Karpas-422 (cell line): ENCODE data around the gene MROH2B. TPM values are rescaled to one million over a fixed set of nuclear protein-coding genes. Genes with fewer than 3 reads are reported as not detected.
"Not testable (repeated sequence)": the region's sequence is repeated elsewhere in the genome, so short reads cannot be mapped to it uniquely, and the experiment has no call there.

Source experiments
- DNase-seq: peaks from one replicate; pipeline ENCODE4 v3.0.0-alpha.2; 2015
- H2AFZ ChIP-seq: fragments of 200-600 bp; sonication (generic); 2 replicates; pipeline ENCODE4 v1.6.1; 2014; ENCODE audit warnings: antibody characterized with exemption, low read length, mixed read lengths
- H3K27ac ChIP-seq: fragments of 200-600 bp; sonication (generic); 2 replicates; pipeline ENCODE4 v1.5.1; 2014; ENCODE audit warnings: mild to moderate bottlenecking, low read length, moderate library complexity
- H3K27me3 ChIP-seq: fragments of 200-600 bp; sonication (generic); 2 replicates; pipeline ENCODE4 v1.6.1; 2014; ENCODE audit warnings: low read length, mixed read lengths
- H3K36me3 ChIP-seq: fragments of 200-600 bp; sonication (generic); 2 replicates; pipeline ENCODE4 v1.6.1; 2014; ENCODE audit warnings: low read length, mixed read lengths; ENCODE audit not compliant: insufficient read depth
- H3K4me1 ChIP-seq: fragments of 200-600 bp; sonication (generic); 2 replicates; pipeline ENCODE4 v1.6.1; 2014; ENCODE audit warnings: mild to moderate bottlenecking, low read length, mixed read lengths
- H3K4me2 ChIP-seq: fragments of 200-600 bp; sonication (generic); 2 replicates; pipeline ENCODE4 v1.6.1; 2014; ENCODE audit warnings: low read length, low read depth, mild to moderate bottlenecking; ENCODE audit not compliant: poor library complexity, severe bottlenecking
- H3K4me3 ChIP-seq: fragments of 200-600 bp; sonication (generic); 2 replicates; pipeline ENCODE4 v1.5.1; 2014; ENCODE audit warnings: mild to moderate bottlenecking, antibody characterized with exemption, low read length, mixed read lengths
- H3K79me2 ChIP-seq: fragments of 200-600 bp; sonication (generic); 2 replicates; pipeline ENCODE4 v1.6.1; 2014; ENCODE audit warnings: mild to moderate bottlenecking, low read length, mixed read lengths
- H3K9ac ChIP-seq: fragments of 200-600 bp; sonication (generic); 2 replicates; pipeline ENCODE4 v1.6.0; 2014; ENCODE audit warnings: low read length
- H3K9me2 ChIP-seq: fragments of 200-600 bp; sonication (generic), shearing (Covaris generic); replicated peaks from 2 replicates; pipeline ENCODE4 v1.6.0; 2014; ENCODE audit warnings: mild to moderate bottlenecking, low read length, moderate library complexity; ENCODE audit not compliant: insufficient read depth
- H3K9me3 ChIP-seq: fragments of 300-700, 200-600 bp; sonication (generic); 2 replicates; pipeline ENCODE4 v1.6.1; 2014; ENCODE audit warnings: low read length, mixed read lengths
- H4K20me1 ChIP-seq: fragments of 200-600 bp; sonication (generic); 2 replicates; pipeline ENCODE4 v1.6.1; 2014; ENCODE audit warnings: mild to moderate bottlenecking, antibody characterized with exemption, low read length, low read depth; ENCODE audit not compliant: insufficient read depth
- total RNA-seq: library from RNA; depleted of rRNA; stranded (reverse); fragments of >200 nt; shearing (Covaris generic); gene quantifications from 2 replicates; pipeline ENCODE4 v1.2.3, GENCODE V29; 2014; ENCODE audit warnings: low replicate concordance

Gene MROH2B
- total RNA-seq, 1 experiment from 2014 or later = not detected

GRCh38 chr5:41065691-41066335 is 5.3 kb downstream of the MROH2B start:
- no peak overlapping the region for H3K27ac ChIP-seq
- H2AFZ ChIP-seq = no peak overlapping the region
- no peak for DNase-seq
- H3K4me3 ChIP-seq = no peak overlapping the region
- no peaks in the 10 kb centered on the region for H3K27me3 ChIP-seq
- H4K20me1 ChIP-seq = no peaks in the 10 kb centered on the region
- H3K9me2 ChIP-seq = no peaks in the 10 kb centered on the region
- no peak overlapping the region for H3K9ac ChIP-seq
- no peaks in the 10 kb centered on the region for H3K36me3 ChIP-seq
- no peaks in the 10 kb centered on the region for H3K4me1 ChIP-seq
- no peak overlapping the region for H3K4me2 ChIP-seq
- no peaks in the 10 kb centered on the region for H3K9me3 ChIP-seq
- no peaks in the 10 kb centered on the region for H3K79me2 ChIP-seq

- H4K20me1 ChIP-seq = no peaks in the 10 kb centered on the region
- H3K79me2 ChIP-seq = no peaks in the 10 kb centered on the region
- no peak overlapping the region for H2AFZ ChIP-seq
- no peak overlapping the region for H3K4me3 ChIP-seq
- DNase-seq = no peak
- H3K36me3 ChIP-seq = no peaks in the 10 kb centered on the region
- H3K9ac ChIP-seq = no peak overlapping the region
- H3K27ac ChIP-seq = no peak overlapping the region
- no peaks in the 10 kb centered on the region for H3K27me3 ChIP-seq
- no peaks in the 10 kb centered on the region for H3K9me3 ChIP-seq
- no peak overlapping the region for H3K4me2 ChIP-seq
- H3K9me2 ChIP-seq = no peaks in the 10 kb centered on the region
- H3K4me1 ChIP-seq = no peaks in the 10 kb centered on the region
Measured at GRCh38 chr5:41057940-41058339, 13.2 kb downstream of the MROH2B start.

GRCh38 chr5:41057231-41057630 is 13.9 kb downstream of the MROH2B start:
- H3K9ac ChIP-seq = no peak overlapping the region
- H3K27me3 ChIP-seq = no peaks in the 10 kb centered on the region
- no peak overlapping the region for H3K4me3 ChIP-seq
- no peak overlapping the region for H3K4me2 ChIP-seq
- no peaks in the 10 kb centered on the region for H4K20me1 ChIP-seq
- H3K4me1 ChIP-seq = no peaks in the 10 kb centered on the region
- DNase-seq = no peak
- H3K79me2 ChIP-seq = no peaks in the 10 kb centered on the region
- H2AFZ ChIP-seq = no peak overlapping the region
- no peaks in the 10 kb centered on the region for H3K36me3 ChIP-seq
- H3K27ac ChIP-seq = no peak overlapping the region
- no peaks in the 10 kb centered on the region for H3K9me2 ChIP-seq
- H3K9me3 ChIP-seq = no peaks in the 10 kb centered on the region

- H3K9me2 ChIP-seq = no peaks in the 10 kb centered on the region
- no peak overlapping the region for H3K9ac ChIP-seq
- no peaks in the 10 kb centered on the region for H3K4me1 ChIP-seq
- DNase-seq = no peak
- H3K36me3 ChIP-seq = no peaks in the 10 kb centered on the region
- no peaks in the 10 kb centered on the region for H3K79me2 ChIP-seq
- H3K9me3 ChIP-seq = no peaks in the 10 kb centered on the region
- H2AFZ ChIP-seq = no peak overlapping the region
- no peaks in the 10 kb centered on the region for H4K20me1 ChIP-seq
- H3K4me2 ChIP-seq = no peak overlapping the region
- H3K27ac ChIP-seq = no peak overlapping the region
- H3K4me3 ChIP-seq = no peak overlapping the region
- no peaks in the 10 kb centered on the region for H3K27me3 ChIP-seq
Measured at GRCh38 chr5:41048986-41049385, 22.2 kb downstream of the MROH2B start.

GRCh38 chr5:41043109-41043747 is 27.9 kb downstream of the MROH2B start:
- no peak overlapping the region for H2AFZ ChIP-seq
- no peaks in the 10 kb centered on the region for H3K9me2 ChIP-seq
- H4K20me1 ChIP-seq = no peaks in the 10 kb centered on the region
- no peak overlapping the region for H3K27ac ChIP-seq
- H3K4me1 ChIP-seq = no peaks in the 10 kb centered on the region
- no peak overlapping the region for H3K4me2 ChIP-seq
- no peaks in the 10 kb centered on the region for H3K9me3 ChIP-seq
- no peak overlapping the region for H3K4me3 ChIP-seq
- no peak overlapping the region for H3K9ac ChIP-seq
- no peaks in the 10 kb centered on the region for H3K79me2 ChIP-seq
- no peaks in the 10 kb centered on the region for H3K27me3 ChIP-seq
- DNase-seq = no peak
- no peaks in the 10 kb centered on the region for H3K36me3 ChIP-seq

- no peaks in the 10 kb centered on the region for H3K9me2 ChIP-seq
Measured at GRCh38 chr5:41032973-41033372, 38.2 kb downstream of the MROH2B start.

GRCh38 chr5:41022600-41022999 is 48.5 kb downstream of the MROH2B start:
- not testable (repeated sequence) for H3K9me3 ChIP-seq, H3K4me2 ChIP-seq, H4K20me1 ChIP-seq, H3K9ac ChIP-seq, DNase-seq, H3K9me2 ChIP-seq, H3K79me2 ChIP-seq, H3K4me3 ChIP-seq, H3K27me3 ChIP-seq, H3K4me1 ChIP-seq, H3K36me3 ChIP-seq, H2AFZ ChIP-seq, H3K27ac ChIP-seq

More at GRCh38 chr5:41032973-41033372, 38.2 kb downstream of the MROH2B start:
- no peaks in the 10 kb centered on the region for H3K36me3 ChIP-seq
- no peaks in the 10 kb centered on the region for H3K4me1 ChIP-seq
- no peak overlapping the region for H2AFZ ChIP-seq
- no peak for DNase-seq
- no peaks in the 10 kb centered on the region for H4K20me1 ChIP-seq
- H3K4me3 ChIP-seq = no peak overlapping the region
- H3K4me2 ChIP-seq = no peak overlapping the region
- no peak overlapping the region for H3K9ac ChIP-seq
- no peaks in the 10 kb centered on the region for H3K79me2 ChIP-seq
- H3K9me3 ChIP-seq = no peaks in the 10 kb centered on the region
- no peak overlapping the region for H3K27ac ChIP-seq
- no peaks in the 10 kb centered on the region for H3K27me3 ChIP-seq

GRCh38 chr5:41012318-41012717 is 58.8 kb downstream of the MROH2B start:
- H3K4me2 ChIP-seq = no peak overlapping the region
- no peak overlapping the region for H3K27ac ChIP-seq
- H3K4me3 ChIP-seq = no peak overlapping the region
- H3K4me1 ChIP-seq = no peaks in the 10 kb centered on the region
- H3K79me2 ChIP-seq = no peaks in the 10 kb centered on the region
- no peaks in the 10 kb centered on the region for H3K36me3 ChIP-seq
- no peak overlapping the region for H2AFZ ChIP-seq
- H4K20me1 ChIP-seq = no peaks in the 10 kb centered on the region
- H3K9me3 ChIP-seq = no peaks in the 10 kb centered on the region
- H3K9me2 ChIP-seq = no peaks in the 10 kb centered on the region
- 0 out of 2 replicates have a peak, but pooled peaks cover 3% of the 10 kb centered on the region for H3K27me3 ChIP-seq
- DNase-seq = no peak
- H3K9ac ChIP-seq = no peak overlapping the region
